ENCODE results near the gene HSPA13.
"Not testable (repeated sequence)": the region's sequence is repeated elsewhere in the genome, so short reads cannot be mapped to it uniquely, and the experiment has no call there.

HSPA13 gene, protein sequence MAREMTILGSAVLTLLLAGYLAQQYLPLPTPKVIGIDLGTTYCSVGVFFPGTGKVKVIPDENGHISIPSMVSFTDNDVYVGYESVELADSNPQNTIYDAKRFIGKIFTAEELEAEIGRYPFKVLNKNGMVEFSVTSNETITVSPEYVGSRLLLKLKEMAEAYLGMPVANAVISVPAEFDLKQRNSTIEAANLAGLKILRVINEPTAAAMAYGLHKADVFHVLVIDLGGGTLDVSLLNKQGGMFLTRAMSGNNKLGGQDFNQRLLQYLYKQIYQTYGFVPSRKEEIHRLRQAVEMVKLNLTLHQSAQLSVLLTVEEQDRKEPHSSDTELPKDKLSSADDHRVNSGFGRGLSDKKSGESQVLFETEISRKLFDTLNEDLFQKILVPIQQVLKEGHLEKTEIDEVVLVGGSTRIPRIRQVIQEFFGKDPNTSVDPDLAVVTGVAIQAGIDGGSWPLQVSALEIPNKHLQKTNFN

DNA sequence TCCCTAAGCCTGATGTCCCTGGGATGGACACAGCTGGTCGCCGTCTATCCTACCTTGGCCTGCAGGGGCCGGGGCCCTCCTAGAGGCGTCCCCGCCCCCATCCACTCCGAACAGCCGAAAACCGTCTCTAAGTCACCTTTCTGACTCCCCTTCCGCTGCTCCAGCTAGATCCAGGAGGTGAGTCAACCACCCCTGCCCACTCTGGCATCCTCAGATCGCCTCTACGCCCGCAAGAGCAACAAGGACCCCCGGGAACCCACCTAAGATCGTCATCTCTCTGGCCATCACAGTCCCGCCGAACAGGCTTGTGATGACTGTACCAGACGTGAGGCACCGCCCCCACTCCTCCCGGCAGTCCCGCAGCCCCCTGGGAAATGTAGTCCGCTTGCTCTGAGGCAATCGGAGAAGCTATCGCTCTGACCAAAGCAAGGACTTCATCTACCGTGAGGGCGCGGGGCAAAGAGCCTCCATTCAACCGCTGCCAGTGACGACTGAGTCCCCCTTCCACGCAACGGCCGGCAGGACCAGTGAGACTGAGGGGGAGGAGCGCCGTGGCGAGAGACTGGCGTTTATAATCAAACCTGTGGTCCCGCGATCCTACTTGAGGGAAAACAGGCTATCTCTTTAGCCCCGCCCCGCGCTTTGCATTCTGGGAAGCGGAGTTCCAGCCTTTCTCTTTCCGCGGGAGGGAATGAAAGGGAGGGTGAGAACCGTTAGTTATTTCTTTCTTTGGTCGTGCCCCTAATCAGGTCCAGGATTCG, at the start of gene HSPA13:
Gene HSPA13 (minus strand): TSS at position 312 of the 761 bp plus-strand sequence. CDS start 27 bp downstream, at position 285.
- peak; percentile 99 for DNase-seq

- no peak for DNase-seq
Observed at GRCh38 chr21:14418920-14419319, 36.0 kb upstream of the HSPA13 start.

- DNase-seq = no peak
Observed at GRCh38 chr21:14414932-14415508, 32.1 kb upstream of the HSPA13 start.

- DNase-seq = no peak
Observed at GRCh38 chr21:14405962-14406361, 23.0 kb upstream of the HSPA13 start.

DNA sequence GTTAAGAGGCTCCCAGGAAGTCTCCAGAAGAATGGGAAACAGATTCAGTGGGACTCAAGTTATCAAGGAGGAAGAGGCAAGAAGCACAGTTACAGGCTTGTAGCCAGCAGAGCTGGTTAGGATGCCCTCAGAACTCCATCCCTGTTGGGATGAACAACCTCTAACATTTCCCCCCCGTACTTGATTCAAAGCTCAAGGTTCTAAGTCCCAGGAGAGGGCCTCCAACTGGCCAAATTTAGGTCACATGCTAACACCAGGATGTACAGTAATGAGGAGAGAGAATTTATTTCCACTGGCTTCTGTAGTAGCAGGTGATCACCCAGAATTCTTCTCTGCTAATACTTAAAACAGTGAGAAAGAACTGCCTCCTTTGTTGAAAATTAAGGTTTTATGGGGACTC, 22.3 kb upstream of the HSPA13 start:
- DNase-seq = no peak

DNA sequence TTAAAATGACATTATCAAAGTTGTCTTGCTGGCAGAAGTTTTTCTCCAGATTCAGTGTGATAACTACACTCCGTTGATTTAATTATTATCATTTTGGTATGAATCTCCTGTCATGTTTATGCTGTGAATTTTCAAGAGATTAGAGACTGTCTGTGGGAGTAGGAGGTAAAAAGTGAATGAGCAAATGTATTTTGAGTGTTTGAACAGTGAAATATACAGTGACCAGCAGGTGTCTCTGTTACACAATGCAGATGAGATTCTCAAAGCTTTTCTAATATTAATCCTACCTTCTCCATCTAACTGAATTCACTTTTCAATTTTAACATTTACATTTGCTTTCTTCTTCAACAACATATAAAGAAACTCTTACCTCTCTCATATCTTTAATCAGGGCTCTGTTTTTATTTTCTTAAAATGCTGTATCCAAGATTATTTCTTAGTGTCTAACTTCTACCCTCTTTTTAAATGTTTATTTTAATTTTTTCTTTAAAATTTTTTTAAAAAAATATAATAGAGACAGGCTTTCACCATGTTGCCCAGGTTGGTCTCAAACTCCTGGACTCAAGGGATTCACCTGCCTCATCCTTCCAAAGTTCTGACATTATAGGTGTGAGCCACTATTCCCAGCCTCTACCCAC, 20.9 kb upstream of the HSPA13 start:
- no peak for DNase-seq

DNA sequence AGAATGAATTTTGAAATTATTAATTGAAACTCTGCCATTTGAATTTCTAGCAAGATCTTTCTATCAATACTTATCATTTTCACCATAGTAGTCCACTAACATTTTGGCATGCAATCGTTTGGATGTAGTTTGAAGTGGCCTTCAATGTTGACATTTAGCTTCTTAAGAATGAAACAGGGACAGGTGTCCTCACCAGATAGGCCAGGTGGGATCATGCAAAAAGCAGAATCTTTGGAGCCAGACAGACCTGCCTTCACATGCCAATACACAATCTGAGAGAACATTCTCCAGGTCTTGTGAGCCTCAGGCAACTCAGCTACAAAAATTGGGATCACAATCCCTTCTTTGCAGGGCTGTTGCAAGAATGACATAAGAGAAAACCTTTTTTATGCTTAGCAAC, 18.3 kb upstream of the HSPA13 start:
- DNase-seq = no peak

GRCh38 chr21:14388282-14388681, 5.3 kb upstream of the HSPA13 start:
- DNase-seq = no peak

GRCh38 chr21:14384453-14384852, 1.5 kb upstream of the HSPA13 start:
- no peak for DNase-seq

GRCh38 chr21:14383596-14384180, 742 bp upstream of the HSPA13 start:
- DNase-seq = no peak

DNA sequence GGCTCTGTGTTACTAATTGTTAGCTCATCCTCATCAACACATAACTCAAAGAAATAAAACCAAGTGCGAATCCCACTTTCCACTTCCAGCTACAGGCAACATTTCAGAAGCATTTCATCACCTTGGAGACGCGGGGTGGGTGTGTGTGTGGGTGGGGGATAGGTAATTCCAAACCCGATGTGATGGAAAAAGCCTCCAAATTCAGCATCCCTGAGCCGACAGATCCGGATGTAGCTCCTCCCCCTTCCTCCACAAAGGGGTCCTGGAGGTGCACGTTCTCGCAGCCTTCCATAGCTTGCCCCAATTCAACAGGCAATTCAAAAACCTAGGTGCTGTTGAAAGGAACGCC, 486 bp downstream of the HSPA13 start:
- DNase-seq = no peak

- DNase-seq = no peak
Observed at GRCh38 chr21:14376854-14377253, 6.1 kb downstream of the HSPA13 start.

DNA sequence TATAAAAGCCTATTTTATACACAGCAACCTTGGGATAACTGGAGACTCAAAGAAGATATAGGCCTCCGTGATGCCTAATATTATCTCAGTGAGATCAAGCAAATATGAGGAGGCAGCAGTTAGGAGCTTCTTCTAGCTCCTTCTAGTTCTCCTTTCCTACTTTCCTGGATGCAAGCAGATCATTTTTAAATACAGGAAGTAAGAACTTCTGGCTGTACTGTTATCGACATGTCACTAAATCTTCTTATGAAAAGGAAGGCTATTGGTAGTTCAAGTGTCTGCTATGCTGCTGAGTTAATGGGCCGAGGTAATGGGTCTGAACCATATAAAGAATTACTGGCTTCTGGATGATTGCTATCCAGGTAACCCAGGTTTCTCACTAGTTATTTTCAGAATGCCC, 15.9 kb downstream of the HSPA13 start:
- DNase-seq = no peak

DNA sequence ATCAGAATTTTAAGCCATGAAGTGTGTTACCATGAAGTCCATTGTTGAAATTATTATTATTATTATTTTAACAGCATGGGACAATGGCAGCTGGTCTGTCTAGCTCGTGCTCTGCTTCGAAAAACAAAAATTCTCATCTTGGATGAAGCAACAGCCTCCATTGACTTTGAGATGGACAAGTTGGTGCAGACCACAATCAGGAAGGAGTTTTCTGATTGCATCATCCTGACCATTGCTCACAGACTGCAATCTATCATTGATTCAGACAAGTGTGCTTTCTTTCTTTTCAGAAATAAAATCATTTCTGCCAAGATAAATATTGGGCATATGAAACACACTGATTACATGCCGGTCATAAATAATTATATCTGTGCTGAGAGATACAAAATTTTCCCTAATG, 21.0 kb downstream of the HSPA13 start:
- no peak for DNase-seq

DNA sequence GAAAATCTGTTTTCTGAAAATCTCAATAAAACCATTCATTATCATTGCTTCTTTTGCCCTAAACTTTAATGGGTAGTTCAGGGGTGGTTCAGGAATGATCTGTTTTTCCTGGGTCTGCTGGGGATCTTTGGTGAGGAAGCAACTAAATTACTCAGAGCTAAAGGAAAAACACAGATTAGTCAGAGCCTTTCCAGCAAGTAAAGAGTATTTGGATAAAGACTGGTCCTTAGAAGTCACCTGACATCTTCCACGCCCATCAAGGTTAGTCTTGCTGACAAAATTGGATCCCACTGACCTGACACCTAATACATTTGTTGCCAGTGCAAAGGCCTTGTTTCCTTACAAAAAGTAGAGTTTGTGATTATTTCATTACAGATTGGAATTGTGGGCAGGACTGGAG, 24.2 kb downstream of the HSPA13 start:
- DNase-seq = no peak

GRCh38 chr21:14356746-14357145, 26.2 kb downstream of the HSPA13 start:
- no peak for DNase-seq

DNA sequence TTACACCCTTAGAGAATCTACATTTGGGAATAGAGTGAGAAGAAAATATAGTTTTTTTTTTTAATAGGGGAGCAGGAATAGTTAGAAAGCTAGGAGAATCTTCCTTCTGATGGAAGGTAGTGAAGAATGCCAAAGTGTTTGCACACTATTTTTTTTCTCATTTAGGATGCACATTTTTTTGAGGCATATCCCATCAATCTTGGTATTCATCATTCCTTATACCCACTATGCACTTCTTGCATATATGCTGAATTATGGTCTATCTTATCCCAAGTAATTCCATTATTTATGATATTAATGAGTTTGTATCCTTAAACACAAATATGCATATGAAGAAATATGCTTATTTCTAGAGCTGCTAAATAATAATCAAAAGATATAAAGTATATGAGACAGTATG, 28.4 kb downstream of the HSPA13 start:
- no peak for DNase-seq

DNA sequence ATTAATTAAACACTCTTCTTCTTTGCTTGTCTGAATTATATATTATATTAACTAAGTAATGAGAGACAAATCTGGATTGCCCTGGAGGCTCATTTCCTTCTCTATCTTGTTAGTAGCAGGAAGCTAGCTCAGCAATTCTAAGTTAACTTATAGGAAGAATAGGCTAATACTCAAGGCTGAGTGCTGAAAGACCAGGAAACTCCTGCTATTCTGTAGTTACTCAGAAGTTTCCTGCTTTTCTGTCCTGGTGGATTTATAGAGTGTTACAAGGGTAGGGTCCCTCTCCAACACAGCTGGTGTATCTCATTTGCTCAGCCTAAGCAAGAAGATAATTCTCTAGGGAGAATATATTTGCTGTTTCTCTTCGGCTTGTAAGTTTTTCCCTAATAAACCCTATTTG, 29.2 kb downstream of the HSPA13 start:
- DNase-seq = no peak

DNA sequence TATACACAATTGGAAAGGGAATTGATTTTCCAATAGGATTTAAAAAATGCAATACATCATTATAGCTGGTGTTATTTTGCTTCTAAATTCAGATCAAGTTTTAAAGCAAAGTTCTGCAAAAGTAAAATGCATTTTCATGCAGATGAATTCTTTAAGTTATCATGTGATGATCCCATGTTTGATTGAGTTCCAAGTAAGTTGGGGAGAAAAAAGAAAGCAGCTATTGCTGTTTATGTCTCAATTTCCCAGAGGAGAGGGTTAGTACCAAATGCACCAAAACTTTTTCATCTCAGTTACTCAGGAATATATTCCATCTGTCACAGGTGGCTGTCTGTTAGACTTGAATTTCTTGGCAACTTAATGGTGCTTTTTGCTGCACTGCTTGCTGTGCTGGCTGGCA, 29.7 kb downstream of the HSPA13 start:
- DNase-seq = no peak

DNA sequence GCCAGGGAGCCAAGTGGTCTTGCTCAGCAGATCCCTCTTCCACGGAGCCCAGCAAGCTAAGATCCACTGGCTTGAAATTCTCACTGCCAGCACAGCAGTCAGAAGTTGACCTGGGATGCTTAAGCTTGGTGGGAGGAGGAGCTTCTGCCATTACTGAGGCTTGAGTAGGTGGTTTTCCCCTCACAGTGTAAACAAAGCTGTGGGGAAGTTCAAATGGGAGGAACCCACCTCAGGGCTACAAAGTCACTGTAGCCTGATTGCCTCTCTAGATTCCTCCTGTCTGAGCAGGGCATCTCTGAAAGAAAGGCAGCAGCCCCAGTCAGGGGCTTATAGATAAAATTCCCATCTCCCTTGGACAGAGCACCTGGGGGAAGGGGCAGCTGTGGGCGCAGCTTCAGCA, 55.6 kb downstream of the HSPA13 start:
- not testable (repeated sequence) for DNase-seq

GRCh38 chr21:14325595-14325994, 57.4 kb downstream of the HSPA13 start:
- DNase-seq = no peak

All from activated CD4-positive, alpha-beta T cell treated with anti-CD3 and anti-CD28 coated beads, Interleukin-2, amount 50 U/mL, for 1 hour (primary cell).